Measurements from ENCODE around the gene DYNLL1.
"Not testable (repeated sequence)": the region's sequence is repeated elsewhere in the genome, so short reads cannot be mapped to it uniquely, and the experiment has no call there.

DYNLL1 gene

GRCh38 chr12:120515496-120515895 lies 19.6 kb downstream of the DYNLL1 start:
- no peak for DNase-seq (ENCODE audit: low read depth)

- DNase-seq (ENCODE audit: low read depth) = not testable (repeated sequence)
Measured at GRCh38 chr12:120519324-120519723, 23.4 kb downstream of the DYNLL1 start.

GRCh38 chr12:120522568-120522967 lies 26.7 kb downstream of the DYNLL1 start:
- no peak for DNase-seq (ENCODE audit: low read depth)

- peak; percentile 79 for DNase-seq (ENCODE audit: low read depth)
Measured at GRCh38 chr12:120528861-120529525, 33.1 kb downstream of the DYNLL1 start, which contains the start of gene COQ5. TSS of gene COQ5 (minus strand) at chr12:120529158. CDS start at chr12:120529141, 17 bp downstream.

GRCh38 chr12:120529641-120530417 lies 33.9 kb downstream of the DYNLL1 start:
- DNase-seq (ENCODE audit: low read depth) = no peak

- not testable (repeated sequence) for DNase-seq (ENCODE audit: low read depth)
Measured at GRCh38 chr12:120530418-120530761, 34.5 kb downstream of the DYNLL1 start.

GRCh38 chr12:120532701-120533238 lies 36.9 kb downstream of the DYNLL1 start:
- DNase-seq (ENCODE audit: low read depth) = no peak

GRCh38 chr12:120534203-120534702 lies 38.3 kb downstream of the DYNLL1 start, which contains the start of gene RNF10:
TSS of gene RNF10 (plus strand) at chr12:120534356. CDS start at chr12:120534812, 456 bp downstream.
- peak; percentile 44 for DNase-seq (ENCODE audit: low read depth)

- peak; percentile 33 for DNase-seq (ENCODE audit: low read depth)
Measured at GRCh38 chr12:120534703-120535655, 39.1 kb downstream of the DYNLL1 start.

- no peak for DNase-seq (ENCODE audit: low read depth)
Measured at GRCh38 chr12:120536064-120536791, 40.3 kb downstream of the DYNLL1 start.

- no peak for DNase-seq (ENCODE audit: low read depth)
Measured at GRCh38 chr12:120537856-120538220, 41.9 kb downstream of the DYNLL1 start.

GRCh38 chr12:120538281-120539156 lies 42.6 kb downstream of the DYNLL1 start:
- DNase-seq (ENCODE audit: low read depth) = no peak

- DNase-seq (ENCODE audit: low read depth) = no peak
Measured at GRCh38 chr12:120539303-120539702, 43.4 kb downstream of the DYNLL1 start.

GRCh38 chr12:120540445-120540844 lies 44.5 kb downstream of the DYNLL1 start:
- DNase-seq (ENCODE audit: low read depth) = no peak

- no peak for DNase-seq (ENCODE audit: low read depth)
Measured at GRCh38 chr12:120542166-120542565, 46.3 kb downstream of the DYNLL1 start.

- DNase-seq (ENCODE audit: low read depth) = no peak
Measured at GRCh38 chr12:120544691-120545090, 48.8 kb downstream of the DYNLL1 start.

GRCh38 chr12:120546050-120546386 lies 50.1 kb downstream of the DYNLL1 start:
- DNase-seq (ENCODE audit: low read depth) = no peak

All from stimulated activated CD8-positive, alpha-beta memory T cell treated with anti-CD3 and anti-CD28 coated beads, Interleukin-4, amount 100 ng/mL, for 24 hours (primary cell).